GM19452 (cell line): ENCODE data around the gene TTC39C.

ENCODE experiments used
- ATAC-seq: cut with Tn5 transposase; IDR thresholded peaks from one replicate; pipeline ENCODE4 v1.9.1; 2021; ENCODE audit not compliant: unreplicated experiment

Gene TTC39C

GRCh38 chr18:24180048-24180447 is 165.5 kb downstream of the TTC39C start:
- ATAC-seq, result no peak

- ATAC-seq, result no peak
Observed at GRCh38 chr18:24181806-24182205, 167.3 kb downstream of the TTC39C start.
